Fibroblast of lung (primary cell): ENCODE results near the gene PLEKHA8. TPM values are rescaled to one million over a fixed set of nuclear protein-coding genes. Genes with fewer than 3 reads are reported as not detected.

Source experiments
- DNase-seq, 2 donors: peaks; one replicate each; pipeline versions ENCODE4 v3.0.0 to v3.0.0-alpha.2; 2010; ENCODE audit warnings: low read depth in 2 of 2
- H2AFZ ChIP-seq: 2 replicates; pipeline ENCODE4 v1.5.1; 2012; ENCODE audit warnings: low read length, control low read depth, inconsistent platforms
- H3K27ac ChIP-seq: 2 replicates; pipeline ENCODE4 v1.5.1; 2011; ENCODE audit warnings: low read length, control low read depth; ENCODE audit not compliant: insufficient read depth
- H3K27me3 ChIP-seq: 2 replicates; pipeline ENCODE4 v1.5.1; 2011; ENCODE audit warnings: mild to moderate bottlenecking, low read length; ENCODE audit not compliant: control insufficient read depth, insufficient read depth
- H3K36me3 ChIP-seq: 2 replicates; pipeline ENCODE4 v1.5.1; 2011; ENCODE audit warnings: low read length; ENCODE audit not compliant: control insufficient read depth, insufficient read depth
- H3K4me1 ChIP-seq: 2 replicates; pipeline ENCODE4 v1.5.1; 2011; ENCODE audit warnings: low read length; ENCODE audit not compliant: control insufficient read depth, insufficient read depth; ENCODE audit errors: extremely low read depth
- H3K4me2 ChIP-seq: 2 replicates; pipeline ENCODE4 v1.5.1; 2011; ENCODE audit warnings: low read length, control low read depth; ENCODE audit not compliant: insufficient read depth; ENCODE audit errors: extremely low read depth
- H3K4me3 ChIP-seq, 4 experiments: fragments of 200-600 bp in 1 of 4; sonication (generic) in 1 of 4; replicated peaks in 1 of 4; 2 replicates each; pipeline ENCODE4 v1.5.1; 2011 to 2016; ENCODE audit warnings: low read length in 4 of 4, low read depth in 3 of 4, mild to moderate bottlenecking in 3 of 4, control low read depth in 2 of 4, inconsistent platforms in 1 of 4, mixed read lengths in 1 of 4; ENCODE audit not compliant: insufficient read depth in 1 of 4; ENCODE audit errors: control extremely low read depth in 1 of 4
- H3K79me2 ChIP-seq: 2 replicates; pipeline ENCODE4 v1.5.1; 2012; ENCODE audit warnings: mild to moderate bottlenecking, low read length, inconsistent platforms; ENCODE audit not compliant: control insufficient read depth, insufficient read depth
- H3K9ac ChIP-seq: 2 replicates; pipeline ENCODE4 v1.5.1; 2011; ENCODE audit warnings: mild to moderate bottlenecking, low read length, control low read depth; ENCODE audit not compliant: insufficient read depth
- H3K9me3 ChIP-seq: 2 replicates; pipeline ENCODE4 v1.5.1; 2012; ENCODE audit warnings: low read depth, low read length; ENCODE audit not compliant: control insufficient read depth, insufficient read depth
- H4K20me1 ChIP-seq: 2 replicates; pipeline ENCODE4 v1.5.1; 2011; ENCODE audit warnings: low read length; ENCODE audit not compliant: control insufficient read depth, insufficient read depth; ENCODE audit errors: extremely low read depth
- CTCF ChIP-seq, 2 donors: IDR thresholded peaks in 1 of 2; conservative IDR thresholded peaks in 1 of 2; 1 replicate in 1 of 2; 2 replicates in 1 of 2; pipeline ENCODE4 v1.5.1; 2011 to 2012; ENCODE audit warnings: low read length in 2 of 2, control low read depth in 1 of 2, inconsistent platforms in 1 of 2, low read depth in 1 of 2, mild to moderate bottlenecking in 1 of 2
- EZH2 ChIP-seq: IDR thresholded peaks from 2 replicates; pipeline ENCODE4 v1.5.1; 2012; ENCODE audit warnings: low read length, control low read depth, mild to moderate bottlenecking; ENCODE audit errors: missing control alignments
- polyA plus RNA-seq, 2 donors: library from polyadenylated mRNA; depleted of rRNA in 1 of 2; stranded (reverse) in 1 of 2; unstranded in 1 of 2; fragments of >200 nt; gene quantifications; 2 replicates each; pipeline ENCODE4 v1.2.1, GENCODE V29; 2011 to 2012; ENCODE audit warnings: missing spikeins in 1 of 2
- total RNA-seq: library from RNA; depleted of rRNA; stranded (reverse); fragments of >200 nt; gene quantifications from 2 replicates; pipeline ENCODE4 v1.2.1, GENCODE V29; 2014

PLEKHA8 gene
- total and polyA plus RNA-seq, 2 donors (not counting 1 experiment from before 2014, with no cell fraction given) = 9.5 to 15.5 TPM

GRCh38 chr7:30001998-30002397 is 26.2 kb upstream of the PLEKHA8 start:
- Histone ChIP-seq H3K36me3 (no peaks in the 10 kb centered on the region), H3K27me3 (no peaks in the 10 kb centered on the region), H2AFZ (no peak overlapping the region), H3K9ac (no peak overlapping the region), H4K20me1 (no peaks in the 10 kb centered on the region), H3K4me3 (no peak overlapping the region), H3K79me2 (no peaks in the 10 kb centered on the region), H3K4me2 (no peak overlapping the region), H3K9me3 (no peaks in the 10 kb centered on the region), H3K4me1 (no peaks in the 10 kb centered on the region), H3K27ac (no peak overlapping the region)
- TF ChIP-seq CTCF (conservative IDR thresholded peaks at IDR 0.05 in 1 of 2, IDR thresholded peaks at IDR 0.05 in 1 of 2; ENCODE audit: low read depth in 1 of 2, low read length in 2 of 2) (no peak), EZH2 (no peak)
- DNase-seq = no peak

- H4K20me1 ChIP-seq = no peaks in the 10 kb centered on the region
- no peak overlapping the region for H3K4me3 ChIP-seq
- no peaks in the 10 kb centered on the region for H3K4me1 ChIP-seq
- H3K4me2 ChIP-seq = no peak overlapping the region
- H3K79me2 ChIP-seq = no peaks in the 10 kb centered on the region
- DNase-seq = no peak
- H3K9me3 ChIP-seq = no peaks in the 10 kb centered on the region
- no peak overlapping the region for H2AFZ ChIP-seq
- no peak overlapping the region for H3K27ac ChIP-seq
- no peaks in the 10 kb centered on the region for H3K36me3 ChIP-seq
- H3K9ac ChIP-seq = no peak overlapping the region
- no peaks in the 10 kb centered on the region for H3K27me3 ChIP-seq
- no peak for TF ChIP-seq EZH2
- TF ChIP-seq CTCF (conservative IDR thresholded peaks at IDR 0.05 in 1 of 2, IDR thresholded peaks at IDR 0.05 in 1 of 2; ENCODE audit: low read depth in 1 of 2, low read length in 2 of 2) = no peak
Measured at GRCh38 chr7:30003098-30003497, 25.1 kb upstream of the PLEKHA8 start.

GRCh38 chr7:30005464-30005863 is 22.7 kb upstream of the PLEKHA8 start:
- Histone ChIP-seq H3K27me3 (no peaks in the 10 kb centered on the region), H4K20me1 (no peaks in the 10 kb centered on the region), H2AFZ (no peak overlapping the region), H3K9me3 (no peaks in the 10 kb centered on the region), H3K79me2 (no peaks in the 10 kb centered on the region), H3K4me3 (no peak overlapping the region), H3K4me1 (no peaks in the 10 kb centered on the region), H3K36me3 (no peaks in the 10 kb centered on the region), H3K9ac (no peak overlapping the region), H3K4me2 (no peak overlapping the region), H3K27ac (no peak overlapping the region)
- TF ChIP-seq EZH2 (no peak), CTCF (conservative IDR thresholded peaks at IDR 0.05 in 1 of 2, IDR thresholded peaks at IDR 0.05 in 1 of 2; ENCODE audit: low read depth in 1 of 2, low read length in 2 of 2) (no peak)
- no peak for DNase-seq
